Measurements from ENCODE around the gene FCN2. TPM values are rescaled to one million over a fixed set of nuclear protein-coding genes. Genes with fewer than 3 reads are reported as not detected.

FCN2 gene
- total and polyA plus RNA-seq, 9 of the 15 experiments (the other 6 are each of a cell fraction or from before 2014, with no cell fraction given), result not detected

DNA sequence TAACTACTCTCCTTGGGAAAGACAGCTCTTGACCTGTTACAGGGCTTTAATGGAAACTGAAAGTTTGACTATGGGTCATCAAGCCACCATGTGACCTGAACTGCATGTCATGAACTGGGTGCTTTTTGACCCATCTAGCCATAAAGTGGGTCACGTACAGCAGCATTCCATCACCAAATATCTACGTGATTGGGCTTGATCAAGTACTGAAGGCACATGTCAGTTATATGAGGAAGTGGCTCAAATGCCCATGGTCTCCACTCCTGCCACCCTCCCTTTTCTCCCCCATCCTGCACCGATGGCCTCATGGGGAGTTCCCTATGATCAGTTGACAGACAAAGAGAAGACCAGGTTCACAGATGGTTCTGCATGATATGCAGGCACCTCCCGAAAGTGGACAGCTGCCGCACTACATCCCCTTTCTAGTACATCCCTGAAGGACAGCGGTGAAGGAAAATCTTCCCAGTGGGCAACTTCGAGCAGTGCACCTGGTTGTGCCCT, 44.5 kb downstream of the FCN2 start (continued):
- TF ChIP-seq ID3 (CRISPR knock-in tag; IDR thresholded peaks at IDR 0.05), result no peak
- TF ChIP-seq ID3 (tag; IDR thresholded peaks at IDR 0.05), result no peak
- TF ChIP-seq, protein P1, sequence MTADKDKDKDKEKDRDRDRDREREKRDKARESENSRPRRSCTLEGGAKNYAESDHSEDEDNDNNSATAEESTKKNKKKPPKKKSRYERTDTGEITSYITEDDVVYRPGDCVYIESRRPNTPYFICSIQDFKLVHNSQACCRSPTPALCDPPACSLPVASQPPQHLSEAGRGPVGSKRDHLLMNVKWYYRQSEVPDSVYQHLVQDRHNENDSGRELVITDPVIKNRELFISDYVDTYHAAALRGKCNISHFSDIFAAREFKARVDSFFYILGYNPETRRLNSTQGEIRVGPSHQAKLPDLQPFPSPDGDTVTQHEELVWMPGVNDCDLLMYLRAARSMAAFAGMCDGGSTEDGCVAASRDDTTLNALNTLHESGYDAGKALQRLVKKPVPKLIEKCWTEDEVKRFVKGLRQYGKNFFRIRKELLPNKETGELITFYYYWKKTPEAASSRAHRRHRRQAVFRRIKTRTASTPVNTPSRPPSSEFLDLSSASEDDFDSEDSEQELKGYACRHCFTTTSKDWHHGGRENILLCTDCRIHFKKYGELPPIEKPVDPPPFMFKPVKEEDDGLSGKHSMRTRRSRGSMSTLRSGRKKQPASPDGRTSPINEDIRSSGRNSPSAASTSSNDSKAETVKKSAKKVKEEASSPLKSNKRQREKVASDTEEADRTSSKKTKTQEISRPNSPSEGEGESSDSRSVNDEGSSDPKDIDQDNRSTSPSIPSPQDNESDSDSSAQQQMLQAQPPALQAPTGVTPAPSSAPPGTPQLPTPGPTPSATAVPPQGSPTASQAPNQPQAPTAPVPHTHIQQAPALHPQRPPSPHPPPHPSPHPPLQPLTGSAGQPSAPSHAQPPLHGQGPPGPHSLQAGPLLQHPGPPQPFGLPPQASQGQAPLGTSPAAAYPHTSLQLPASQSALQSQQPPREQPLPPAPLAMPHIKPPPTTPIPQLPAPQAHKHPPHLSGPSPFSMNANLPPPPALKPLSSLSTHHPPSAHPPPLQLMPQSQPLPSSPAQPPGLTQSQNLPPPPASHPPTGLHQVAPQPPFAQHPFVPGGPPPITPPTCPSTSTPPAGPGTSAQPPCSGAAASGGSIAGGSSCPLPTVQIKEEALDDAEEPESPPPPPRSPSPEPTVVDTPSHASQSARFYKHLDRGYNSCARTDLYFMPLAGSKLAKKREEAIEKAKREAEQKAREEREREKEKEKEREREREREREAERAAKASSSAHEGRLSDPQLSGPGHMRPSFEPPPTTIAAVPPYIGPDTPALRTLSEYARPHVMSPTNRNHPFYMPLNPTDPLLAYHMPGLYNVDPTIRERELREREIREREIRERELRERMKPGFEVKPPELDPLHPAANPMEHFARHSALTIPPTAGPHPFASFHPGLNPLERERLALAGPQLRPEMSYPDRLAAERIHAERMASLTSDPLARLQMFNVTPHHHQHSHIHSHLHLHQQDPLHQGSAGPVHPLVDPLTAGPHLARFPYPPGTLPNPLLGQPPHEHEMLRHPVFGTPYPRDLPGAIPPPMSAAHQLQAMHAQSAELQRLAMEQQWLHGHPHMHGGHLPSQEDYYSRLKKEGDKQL (CRISPR knock-in tag; IDR thresholded peaks at IDR 0.05; ENCODE audit: borderline replicate concordance), result no peak
- TF ChIP-seq, protein P2, sequence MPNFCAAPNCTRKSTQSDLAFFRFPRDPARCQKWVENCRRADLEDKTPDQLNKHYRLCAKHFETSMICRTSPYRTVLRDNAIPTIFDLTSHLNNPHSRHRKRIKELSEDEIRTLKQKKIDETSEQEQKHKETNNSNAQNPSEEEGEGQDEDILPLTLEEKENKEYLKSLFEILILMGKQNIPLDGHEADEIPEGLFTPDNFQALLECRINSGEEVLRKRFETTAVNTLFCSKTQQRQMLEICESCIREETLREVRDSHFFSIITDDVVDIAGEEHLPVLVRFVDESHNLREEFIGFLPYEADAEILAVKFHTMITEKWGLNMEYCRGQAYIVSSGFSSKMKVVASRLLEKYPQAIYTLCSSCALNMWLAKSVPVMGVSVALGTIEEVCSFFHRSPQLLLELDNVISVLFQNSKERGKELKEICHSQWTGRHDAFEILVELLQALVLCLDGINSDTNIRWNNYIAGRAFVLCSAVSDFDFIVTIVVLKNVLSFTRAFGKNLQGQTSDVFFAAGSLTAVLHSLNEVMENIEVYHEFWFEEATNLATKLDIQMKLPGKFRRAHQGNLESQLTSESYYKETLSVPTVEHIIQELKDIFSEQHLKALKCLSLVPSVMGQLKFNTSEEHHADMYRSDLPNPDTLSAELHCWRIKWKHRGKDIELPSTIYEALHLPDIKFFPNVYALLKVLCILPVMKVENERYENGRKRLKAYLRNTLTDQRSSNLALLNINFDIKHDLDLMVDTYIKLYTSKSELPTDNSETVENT (CRISPR knock-in tag; IDR thresholded peaks at IDR 0.05), result no peak
- no peak for TF ChIP-seq RAD21 (CRISPR knock-in tag; conservative IDR thresholded peaks at IDR 0.05 in 1 of 2, IDR thresholded peaks at IDR 0.05 in 1 of 2)
- TF ChIP-seq JUNB (CRISPR knock-in tag; conservative IDR thresholded peaks at IDR 0.05), result no peak
- TF ChIP-seq TAL1 (IDR thresholded peaks at IDR 0.05), result no peak

All from K562 (cell line).